Measurements from ENCODE around the gene MAGEB1. TPM values are rescaled to one million over a fixed set of nuclear protein-coding genes. Genes with fewer than 3 reads are reported as not detected.

MAGEB1 gene
- total and polyA plus RNA-seq, 7 experiments from 2014 or later: not detected

DNA sequence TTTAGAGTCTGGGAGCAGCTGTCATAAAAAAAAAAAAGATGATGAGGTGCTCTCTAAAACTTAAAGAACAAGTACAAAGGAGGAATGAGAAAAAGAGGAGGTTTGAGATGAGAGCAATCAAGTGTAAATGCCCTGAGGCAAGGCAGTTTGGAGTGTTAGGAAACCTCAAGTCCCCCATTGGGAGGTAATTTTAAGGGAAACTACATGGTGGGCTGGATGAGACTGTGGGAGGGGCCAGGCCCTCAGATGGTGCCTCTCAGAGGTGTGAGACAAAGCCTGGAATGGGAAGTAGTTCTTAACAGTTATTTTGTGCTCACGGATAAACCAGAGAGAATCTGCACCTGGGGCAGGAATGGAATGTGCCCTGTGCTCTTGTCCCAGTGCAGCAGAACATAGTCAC, 18.4 kb upstream of the MAGEB1 start:
- no peak overlapping the region for H3K4me3 ChIP-seq (ENCODE audit: low read length)
- no peak for DNase-seq
- H3K27me3 ChIP-seq (ENCODE audit: control insufficient read depth in 2 of 2, insufficient read depth in 2 of 2, low read length in 2 of 2): no peaks in the 10 kb centered on the region
- no peaks in the 10 kb centered on the region for H3K4me1 Mint-ChIP-seq
- H3K9me3 ChIP-seq (ENCODE audit: control insufficient read depth in 2 of 3, low read length in 3 of 3): no peaks in the 10 kb centered on the region
- no peak for ATAC-seq
- H3K27ac Mint-ChIP-seq: no peak overlapping the region
- intact Hi-C loops (cut with micrococcal nuclease): no loop called here
- H3K4me3 Mint-ChIP-seq: no peak overlapping the region
- H3K9me3 Mint-ChIP-seq: no peaks in the 10 kb centered on the region
- CTCF ChIA-PET: no interaction called here
- H3K27ac ChIP-seq (ENCODE audit: low read depth, low read length): no peak overlapping the region
- no peaks in the 10 kb centered on the region for H3K36me3 ChIP-seq (ENCODE audit: control insufficient read depth in 2 of 3, insufficient read depth in 3 of 3, low read length in 3 of 3)
- no peaks in the 10 kb centered on the region for H3K4me1 ChIP-seq (ENCODE audit: control insufficient read depth in 2 of 2, insufficient read depth in 2 of 2, low read length in 2 of 2)
- no peaks in the 10 kb centered on the region for H3K36me3 Mint-ChIP-seq
- POLR2A ChIA-PET: no interaction called here
- no peaks in the 10 kb centered on the region for H3K27me3 Mint-ChIP-seq

DNA sequence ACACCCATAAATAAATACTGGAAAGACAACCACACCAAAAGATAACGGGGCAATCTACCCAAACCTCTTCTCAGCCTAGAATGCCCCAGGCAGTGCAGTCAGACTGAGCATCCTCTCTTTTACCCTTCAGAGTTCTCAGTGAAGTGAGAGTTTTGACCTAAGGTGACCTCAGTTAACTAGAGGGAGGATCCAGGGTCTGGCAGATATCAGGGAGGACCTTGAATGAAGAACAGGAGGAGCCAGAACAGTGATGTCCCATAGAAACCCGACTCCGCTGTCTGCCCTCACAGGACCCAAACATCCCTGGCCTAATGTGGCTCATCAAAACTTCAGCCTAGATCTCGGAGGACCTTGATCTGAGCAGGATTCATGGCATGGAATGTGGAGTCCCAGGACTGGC, 16.6 kb upstream of the MAGEB1 start, which contains the start of gene MAGEB3:
Gene MAGEB3 (plus strand): TSS at position 263 of the 400 bp plus-strand sequence. CDS start 5,268 bp downstream, outside the sequence.
- Mint-ChIP-seq H3K27me3 (no peaks in the 10 kb centered on the region), H3K4me3 (no peak within 1 kb of the TSS), H3K27ac (no peak within 1 kb of the TSS), H3K36me3 (no peaks in the 10 kb centered on the region), H3K4me1 (no peaks in the 10 kb centered on the region), H3K9me3 (no peaks in the 10 kb centered on the region)
- ATAC-seq (no peak), DNase-seq (no peak)
- no peak within 1 kb of the TSS for H3K27ac ChIP-seq (ENCODE audit: low read depth, low read length)
- no peaks in the 10 kb centered on the region for H3K4me1 ChIP-seq (ENCODE audit: control insufficient read depth in 2 of 2, insufficient read depth in 2 of 2, low read length in 2 of 2)
- ChIA-PET POLR2A (no interaction called here), CTCF (no interaction called here)
- intact Hi-C loops (cut with micrococcal nuclease): no loop called here
- H3K36me3 ChIP-seq (ENCODE audit: control insufficient read depth in 2 of 3, insufficient read depth in 3 of 3, low read length in 3 of 3): no peaks in the 10 kb centered on the region
- no peaks in the 10 kb centered on the region for H3K27me3 ChIP-seq (ENCODE audit: control insufficient read depth in 2 of 2, insufficient read depth in 2 of 2, low read length in 2 of 2)
- no peaks in the 10 kb centered on the region for H3K9me3 ChIP-seq (ENCODE audit: control insufficient read depth in 2 of 3, low read length in 3 of 3)
- no peak within 1 kb of the TSS for H3K4me3 ChIP-seq (ENCODE audit: low read length)

DNA sequence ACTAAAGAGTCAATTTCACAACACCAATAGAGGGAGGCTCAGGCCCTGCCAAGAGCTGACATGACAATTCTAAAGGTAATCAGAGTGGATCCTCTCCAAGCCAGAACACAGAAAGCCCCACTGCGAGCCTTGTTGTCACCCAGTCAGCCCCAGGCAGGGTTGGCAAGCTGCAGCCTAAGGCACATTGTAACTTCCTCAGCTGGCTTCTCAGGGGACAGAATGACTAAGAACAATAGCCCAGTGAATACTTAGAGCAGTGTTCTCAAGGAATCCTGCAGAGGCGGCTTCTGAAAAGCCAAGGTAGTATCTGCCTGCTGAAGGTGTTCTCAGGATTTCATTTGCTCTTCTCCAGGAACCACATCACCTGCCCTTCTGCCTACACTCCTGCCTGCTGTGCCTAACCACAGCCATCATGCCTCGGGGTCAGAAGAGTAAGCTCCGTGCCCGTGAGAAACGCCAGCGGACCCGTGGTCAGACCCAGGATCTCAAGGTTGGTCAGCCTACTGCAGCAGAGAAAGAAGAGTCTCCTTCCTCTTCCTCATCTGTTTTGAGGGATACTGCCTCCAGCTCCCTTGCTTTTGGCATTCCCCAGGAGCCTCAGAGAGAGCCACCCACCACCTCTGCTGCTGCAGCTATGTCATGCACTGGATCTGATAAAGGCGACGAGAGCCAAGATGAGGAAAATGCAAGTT, 5.1 kb upstream of the MAGEB1 start, which contains the start of gene MAGEB4:
Gene MAGEB4 (plus strand): TSS at position 277 of the 692 bp plus-strand sequence. CDS start 136 bp downstream, at position 413.
- H3K9me3 Mint-ChIP-seq: peaks cover 0 to 1% (median 0%) of the 10 kb centered on the region in 11 donors
- no peaks in the 10 kb centered on the region for H3K4me1 Mint-ChIP-seq
- Histone ChIP-seq H3K36me3 (ENCODE audit: control insufficient read depth in 2 of 3, insufficient read depth in 3 of 3, low read length in 3 of 3) (no peaks in the 10 kb centered on the region), H3K9me3 (ENCODE audit: control insufficient read depth in 2 of 3, low read length in 3 of 3) (no peaks in the 10 kb centered on the region), H3K4me3 (ENCODE audit: low read length) (no peak within 1 kb of the TSS), H3K4me1 (ENCODE audit: control insufficient read depth in 2 of 2, insufficient read depth in 2 of 2, low read length in 2 of 2) (no peaks in the 10 kb centered on the region), H3K27ac (ENCODE audit: low read depth, low read length) (no peak within 1 kb of the TSS), H3K27me3 (ENCODE audit: control insufficient read depth in 2 of 2, insufficient read depth in 2 of 2, low read length in 2 of 2) (no peaks in the 10 kb centered on the region)
- ATAC-seq: no peak
- no peaks in the 10 kb centered on the region for H3K27me3 Mint-ChIP-seq
- POLR2A ChIA-PET: no interaction called here
- no peak within 1 kb of the TSS for H3K4me3 Mint-ChIP-seq
- CTCF ChIA-PET: no interaction called here
- no peak within 1 kb of the TSS for H3K27ac Mint-ChIP-seq
- H3K36me3 Mint-ChIP-seq: no peaks in the 10 kb centered on the region
- intact Hi-C loops (cut with micrococcal nuclease): no loop called here
- no peak for DNase-seq

DNA sequence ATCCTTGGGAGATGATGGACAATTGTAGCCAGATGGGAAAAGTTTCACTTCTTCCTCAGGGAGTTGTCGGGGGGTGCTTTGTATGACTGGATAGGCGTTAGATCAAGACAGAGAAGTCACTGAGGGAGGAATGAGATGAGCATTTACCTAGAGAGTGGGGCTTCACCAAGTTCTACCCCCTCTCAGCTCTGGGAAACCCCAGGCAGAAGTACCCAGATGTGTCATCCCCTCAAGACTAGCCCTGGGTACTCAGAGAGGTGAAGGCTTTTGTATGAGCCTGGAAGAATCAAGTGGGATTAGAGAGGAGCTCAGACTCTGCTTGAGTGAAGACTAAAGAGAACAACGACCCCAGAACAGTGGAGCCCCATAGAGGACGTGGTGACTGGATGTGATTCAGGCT, 1.9 kb downstream of the MAGEB1 start:
- Mint-ChIP-seq H3K9me3 (peaks cover 0 to 1% (median 0%) of the 10 kb centered on the region in 11 donors), H3K4me1 (no peaks in the 10 kb centered on the region), H3K27ac (no peak overlapping the region), H3K27me3 (no peaks in the 10 kb centered on the region), H3K36me3 (no peaks in the 10 kb centered on the region), H3K4me3 (no peak overlapping the region)
- CTCF ChIA-PET: no interaction called here
- no peak overlapping the region for H3K27ac ChIP-seq (ENCODE audit: low read depth, low read length)
- POLR2A ChIA-PET: no interaction called here
- no peaks in the 10 kb centered on the region for H3K4me1 ChIP-seq (ENCODE audit: control insufficient read depth in 2 of 2, insufficient read depth in 2 of 2, low read length in 2 of 2)
- DNase-seq (no peak), ATAC-seq (no peak)
- H3K4me3 ChIP-seq (ENCODE audit: low read length): no peak overlapping the region
- intact Hi-C loops (cut with micrococcal nuclease): no loop called here
- no peaks in the 10 kb centered on the region for H3K36me3 ChIP-seq (ENCODE audit: control insufficient read depth in 2 of 3, insufficient read depth in 3 of 3, low read length in 3 of 3)
- no peaks in the 10 kb centered on the region for H3K27me3 ChIP-seq (ENCODE audit: control insufficient read depth in 2 of 2, insufficient read depth in 2 of 2, low read length in 2 of 2)
- no peaks in the 10 kb centered on the region for H3K9me3 ChIP-seq (ENCODE audit: control insufficient read depth in 2 of 3, low read length in 3 of 3)

DNA sequence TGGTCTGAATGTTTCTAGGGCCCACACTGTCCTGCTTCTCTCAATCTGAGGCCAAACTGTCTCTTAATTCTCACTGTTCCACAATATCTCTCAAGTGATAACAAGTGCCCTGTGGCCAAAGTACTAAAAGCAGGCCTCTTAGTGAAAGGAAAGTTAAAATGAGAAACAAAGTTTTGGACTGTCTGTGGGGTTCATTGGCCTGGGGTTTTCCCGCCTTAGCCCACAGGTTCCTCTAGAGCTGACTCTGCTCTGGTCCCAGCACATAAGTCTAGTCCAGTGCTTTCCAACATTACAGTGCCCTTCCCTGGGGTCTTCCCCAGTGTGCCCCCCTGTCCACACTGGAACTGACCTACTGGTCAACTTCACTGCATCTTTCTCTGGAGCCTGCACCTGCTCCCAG, 6.3 kb downstream of the MAGEB1 start:
- ATAC-seq: no peak
- ChIA-PET CTCF (no interaction called here), POLR2A (no interaction called here)
- intact Hi-C loops (cut with micrococcal nuclease): no loop called here
- Mint-ChIP-seq H3K4me1 (no peaks in the 10 kb centered on the region), H3K9me3 (peaks cover 0 to 12% (median 0%) of the 10 kb centered on the region in 11 donors), H3K36me3 (peaks cover 0 to 4% (median 0%) of the 10 kb centered on the region in 5 donors), H3K27ac (no peak overlapping the region), H3K27me3 (no peaks in the 10 kb centered on the region), H3K4me3 (no peak overlapping the region)
- no peaks in the 10 kb centered on the region for H3K36me3 ChIP-seq (ENCODE audit: control insufficient read depth in 2 of 3, insufficient read depth in 3 of 3, low read length in 3 of 3)
- H3K9me3 ChIP-seq (ENCODE audit: control insufficient read depth in 2 of 3, low read length in 3 of 3): no peaks in the 10 kb centered on the region
- no peaks in the 10 kb centered on the region for H3K27me3 ChIP-seq (ENCODE audit: control insufficient read depth in 2 of 2, insufficient read depth in 2 of 2, low read length in 2 of 2)
- no peaks in the 10 kb centered on the region for H3K4me1 ChIP-seq (ENCODE audit: control insufficient read depth in 2 of 2, insufficient read depth in 2 of 2, low read length in 2 of 2)
- no peak overlapping the region for H3K27ac ChIP-seq (ENCODE audit: low read depth, low read length)
- DNase-seq: no peak
- H3K4me3 ChIP-seq (ENCODE audit: low read length): no peak overlapping the region

DNA sequence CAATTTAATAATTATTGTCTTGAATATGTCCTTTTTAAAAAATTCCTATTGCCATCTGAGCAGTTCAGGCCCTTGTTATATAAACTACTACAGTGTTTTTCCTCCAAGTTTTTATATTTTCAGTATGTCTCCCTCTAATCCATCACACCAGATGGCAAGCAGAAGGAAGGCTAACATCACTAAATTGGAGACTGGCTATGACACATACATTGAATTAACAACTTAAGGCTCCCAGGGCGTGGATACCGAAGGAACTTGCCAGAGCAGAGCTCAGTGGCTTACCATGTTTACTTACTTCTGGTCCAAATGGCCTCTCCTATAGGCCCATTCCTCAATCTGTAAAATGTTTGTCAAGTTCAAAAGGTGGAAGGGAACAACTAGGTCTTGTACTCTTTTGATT, 13.0 kb downstream of the MAGEB1 start:
- Histone ChIP-seq H3K36me3 (ENCODE audit: control insufficient read depth in 2 of 3, insufficient read depth in 3 of 3, low read length in 3 of 3) (no peaks in the 10 kb centered on the region), H3K27ac (ENCODE audit: low read depth, low read length) (no peak overlapping the region), H3K27me3 (ENCODE audit: control insufficient read depth in 2 of 2, insufficient read depth in 2 of 2, low read length in 2 of 2) (no peaks in the 10 kb centered on the region), H3K4me1 (ENCODE audit: control insufficient read depth in 2 of 2, insufficient read depth in 2 of 2, low read length in 2 of 2) (no peaks in the 10 kb centered on the region), H3K4me3 (ENCODE audit: low read length) (no peak overlapping the region), H3K9me3 (ENCODE audit: control insufficient read depth in 2 of 3, low read length in 3 of 3) (no peaks in the 10 kb centered on the region)
- ATAC-seq (no peak), DNase-seq (no peak)
- CTCF ChIA-PET: no interaction called here
- peaks cover 0 to 10% (median 1%) of the 10 kb centered on the region in 11 donors for H3K9me3 Mint-ChIP-seq
- intact Hi-C loops (cut with micrococcal nuclease): no loop called here
- H3K4me1 Mint-ChIP-seq: no peaks in the 10 kb centered on the region
- no peaks in the 10 kb centered on the region for H3K27me3 Mint-ChIP-seq
- H3K36me3 Mint-ChIP-seq: peaks cover 0 to 4% (median 0%) of the 10 kb centered on the region in 5 donors
- H3K27ac Mint-ChIP-seq: no peak overlapping the region
- POLR2A ChIA-PET: no interaction called here
- H3K4me3 Mint-ChIP-seq: no peak overlapping the region

DNA sequence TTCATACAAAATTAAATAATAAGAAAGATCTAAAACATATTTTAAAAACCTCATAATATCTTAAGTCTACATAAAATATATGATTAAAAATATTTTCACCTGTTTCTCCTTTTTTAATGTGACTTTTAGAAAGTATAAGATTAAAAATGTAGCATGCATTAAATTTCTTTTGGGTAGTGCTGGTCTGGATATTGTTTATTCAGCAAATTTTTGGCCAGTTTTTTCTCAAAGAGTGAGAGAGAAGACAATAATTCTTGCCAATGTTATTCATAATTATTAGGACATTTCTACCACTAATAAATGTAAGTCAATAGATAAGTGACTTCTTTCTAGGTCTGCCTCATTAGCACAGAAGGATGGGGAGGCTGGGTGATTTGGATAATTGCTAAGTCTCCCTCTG, 14.1 kb downstream of the MAGEB1 start:
- H3K4me1 ChIP-seq (ENCODE audit: control insufficient read depth in 2 of 2, insufficient read depth in 2 of 2, low read length in 2 of 2): no peaks in the 10 kb centered on the region
- Mint-ChIP-seq H3K27me3 (peaks cover 0 to 6% (median 0%) of the 10 kb centered on the region in 5 donors), H3K27ac (no peak overlapping the region), H3K4me1 (no peaks in the 10 kb centered on the region), H3K36me3 (peaks cover 0 to 3% (median 0%) of the 10 kb centered on the region in 5 donors), H3K9me3 (peaks cover 0 to 5% (median 0%) of the 10 kb centered on the region in 11 donors), H3K4me3 (no peak overlapping the region)
- no peaks in the 10 kb centered on the region for H3K27me3 ChIP-seq (ENCODE audit: control insufficient read depth in 2 of 2, insufficient read depth in 2 of 2, low read length in 2 of 2)
- no peak overlapping the region for H3K27ac ChIP-seq (ENCODE audit: low read depth, low read length)
- DNase-seq (no peak), ATAC-seq (no peak)
- no peak overlapping the region for H3K4me3 ChIP-seq (ENCODE audit: low read length)
- intact Hi-C loops (cut with micrococcal nuclease): no loop called here
- H3K36me3 ChIP-seq (ENCODE audit: control insufficient read depth in 2 of 3, insufficient read depth in 3 of 3, low read length in 3 of 3): no peaks in the 10 kb centered on the region
- POLR2A ChIA-PET: no interaction called here
- CTCF ChIA-PET: no interaction called here
- H3K9me3 ChIP-seq (ENCODE audit: control insufficient read depth in 2 of 3, low read length in 3 of 3): no peaks in the 10 kb centered on the region

Measured in naive thymus-derived CD4-positive, alpha-beta T cell (primary cell).